Activated CD4-positive, alpha-beta T cell treated with anti-CD3 and anti-CD28 coated beads, Interleukin-2, amount 10 ng/mL, durations not matched to agents 24 days and 14 days (primary cell): ENCODE results near the gene IGFBP2. TPM values are rescaled to one million over a fixed set of nuclear protein-coding genes. Genes with fewer than 3 reads are reported as not detected.

ENCODE experiments used
- DNase-seq: peaks from one replicate; pipeline ENCODE4 v3.0.0; 2022
- H3K27ac Mint-ChIP-seq: one replicate; pipeline ENCODE4 v1.8.0; 2022; ENCODE audit warnings: mild to moderate bottlenecking, mixed read lengths
- H3K27me3 Mint-ChIP-seq: one replicate; pipeline ENCODE4 v1.8.0; 2022; ENCODE audit warnings: mixed read lengths
- H3K36me3 Mint-ChIP-seq: one replicate; pipeline ENCODE4 v1.8.0; 2022; ENCODE audit warnings: low read depth, mild to moderate bottlenecking, mixed read lengths
- H3K4me1 Mint-ChIP-seq: one replicate; pipeline ENCODE4 v1.8.0; 2021; ENCODE audit warnings: mixed read lengths
- H3K4me3 Mint-ChIP-seq: one replicate; pipeline ENCODE4 v1.8.0; 2022; ENCODE audit warnings: mild to moderate bottlenecking, moderate library complexity, mixed read lengths
- H3K9me3 Mint-ChIP-seq: one replicate; pipeline ENCODE4 v1.8.0; 2021; ENCODE audit warnings: mixed read lengths
- intact Hi-C: fragments of 100-400 bp; cut with micrococcal nuclease; formaldehyde crosslinking; loops from one replicate; pipeline ENCODE4 v1.15.1; 2023
- total RNA-seq: library from RNA; stranded (reverse); gene quantifications from 2 replicates; pipeline ENCODE4 v1.2.3, GENCODE V29; 2022

Gene IGFBP2
- total RNA-seq, 1 donor from 2014 or later, result 42.4 TPM

- peaks cover 18% of the 10 kb centered on the region for H3K4me1 Mint-ChIP-seq
- DNase-seq, result no peak
- H3K36me3 Mint-ChIP-seq, result no peaks in the 10 kb centered on the region
- H3K27me3 Mint-ChIP-seq, result peaks cover 65% of the 10 kb centered on the region
- peak overlapping the region; percentile 89 for H3K4me3 Mint-ChIP-seq
- intact Hi-C loops, result loop anchor here (5.0 kb wide), 3 partner anchors 162 to 1062 kb away; no protein-coding TSS in a partner anchor
- no peaks in the 10 kb centered on the region for H3K9me3 Mint-ChIP-seq
- H3K27ac Mint-ChIP-seq, result no peak overlapping the region
Observed at GRCh38 chr2:216694826-216695217, 61.6 kb downstream of the IGFBP2 start.

DNA sequence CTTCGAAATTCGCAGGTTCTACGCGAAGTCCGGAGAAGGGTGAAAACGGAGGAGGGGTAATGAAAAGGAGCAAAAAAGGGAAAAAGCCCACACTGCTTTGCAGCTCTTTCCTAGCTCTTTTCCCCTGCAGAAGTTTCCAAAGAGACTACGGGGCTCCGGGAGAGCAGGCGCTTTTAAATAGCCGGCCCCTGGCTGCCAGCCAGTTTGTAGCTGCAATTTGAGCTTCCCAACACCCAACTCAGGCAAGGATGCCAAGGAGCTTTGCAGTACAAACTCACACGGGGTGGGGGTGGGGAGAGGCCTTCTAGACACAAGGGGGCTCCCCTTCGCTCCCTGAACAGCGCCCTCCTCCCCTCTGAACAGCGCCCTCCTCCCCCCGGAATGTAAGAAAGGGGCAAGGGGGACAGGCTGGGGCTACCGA lies 62.2 kb downstream of the IGFBP2 start, which contains the start of gene IGFBP5:
Gene IGFBP5, minus strand, starts transcription at position 149 of the 421 bp plus-strand sequence. CDS start 774 bp downstream, outside the sequence.
- intact Hi-C loops, result loop anchor here (5.0 kb wide), 1 partner anchor 1017 kb away; no protein-coding TSS in a partner anchor
- H3K4me1 Mint-ChIP-seq, result peaks cover 18% of the 10 kb centered on the region

DNA sequence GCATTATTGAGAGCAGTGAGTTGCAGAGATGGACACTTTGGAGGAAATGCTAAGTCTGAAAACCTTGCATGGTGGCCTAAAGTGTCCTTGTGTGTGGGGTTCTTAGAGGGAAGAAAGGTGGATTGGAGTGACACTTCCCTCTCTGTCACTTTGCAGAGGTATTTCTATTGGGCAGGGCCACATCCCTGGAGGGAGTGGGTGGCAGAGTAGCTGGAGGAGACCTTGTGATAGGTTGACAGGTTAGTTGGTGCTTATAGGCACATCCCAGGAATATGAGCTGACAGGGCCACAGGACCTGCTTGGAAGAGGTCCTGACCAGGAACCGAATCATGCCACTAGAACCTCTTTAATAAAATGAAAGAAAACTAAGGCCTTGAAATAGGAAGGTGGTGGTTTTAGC lies 63.1 kb downstream of the IGFBP2 start:
- H3K9me3 Mint-ChIP-seq, result no peaks in the 10 kb centered on the region
- H3K27ac Mint-ChIP-seq, result no peak overlapping the region
- intact Hi-C loops, result loop anchor here (5.0 kb wide), 1 partner anchor 1016 kb away; no protein-coding TSS in a partner anchor
- H3K36me3 Mint-ChIP-seq, result no peaks in the 10 kb centered on the region
- H3K4me3 Mint-ChIP-seq, result no peak overlapping the region
- peaks cover 15% of the 10 kb centered on the region for H3K4me1 Mint-ChIP-seq
- peaks cover 55% of the 10 kb centered on the region for H3K27me3 Mint-ChIP-seq
- no peak for DNase-seq

More for the DNA sequence above, 62.2 kb downstream of the IGFBP2 start, which contains the start of gene IGFBP5:
- Mint-ChIP-seq H3K9me3 (no peaks in the 10 kb centered on the region), H3K36me3 (no peaks in the 10 kb centered on the region), H3K4me3 (peak within 1 kb of the TSS; percentile 89), H3K27me3 (peaks cover 61% of the 10 kb centered on the region), H3K27ac (no peak within 1 kb of the TSS)
- DNase-seq, result no peak

- no peak overlapping the region for H3K27ac Mint-ChIP-seq
- H3K4me3 Mint-ChIP-seq, result no peak overlapping the region
- no peaks in the 10 kb centered on the region for H3K9me3 Mint-ChIP-seq
- peaks cover 13% of the 10 kb centered on the region for H3K4me1 Mint-ChIP-seq
- peaks cover 54% of the 10 kb centered on the region for H3K27me3 Mint-ChIP-seq
- intact Hi-C loops, result loop anchor here (5.0 kb wide), 1 partner anchor 1015 kb away; no protein-coding TSS in a partner anchor
- DNase-seq, result no peak
- no peaks in the 10 kb centered on the region for H3K36me3 Mint-ChIP-seq
Observed at GRCh38 chr2:216696751-216697560, 63.7 kb downstream of the IGFBP2 start.

GRCh38 chr2:216698293-216698692 lies 65.1 kb downstream of the IGFBP2 start:
- intact Hi-C loops, result loop anchor here (1.0 to 5.0 kb wide), 3 partner anchors 468 to 1014 kb away; no protein-coding TSS in a partner anchor
- no peak overlapping the region for H3K4me3 Mint-ChIP-seq
- no peak for DNase-seq
- H3K36me3 Mint-ChIP-seq, result no peaks in the 10 kb centered on the region
- no peak overlapping the region for H3K27ac Mint-ChIP-seq
- H3K4me1 Mint-ChIP-seq, result peaks cover 6% of the 10 kb centered on the region
- peaks cover 49% of the 10 kb centered on the region for H3K27me3 Mint-ChIP-seq
- no peaks in the 10 kb centered on the region for H3K9me3 Mint-ChIP-seq

DNA sequence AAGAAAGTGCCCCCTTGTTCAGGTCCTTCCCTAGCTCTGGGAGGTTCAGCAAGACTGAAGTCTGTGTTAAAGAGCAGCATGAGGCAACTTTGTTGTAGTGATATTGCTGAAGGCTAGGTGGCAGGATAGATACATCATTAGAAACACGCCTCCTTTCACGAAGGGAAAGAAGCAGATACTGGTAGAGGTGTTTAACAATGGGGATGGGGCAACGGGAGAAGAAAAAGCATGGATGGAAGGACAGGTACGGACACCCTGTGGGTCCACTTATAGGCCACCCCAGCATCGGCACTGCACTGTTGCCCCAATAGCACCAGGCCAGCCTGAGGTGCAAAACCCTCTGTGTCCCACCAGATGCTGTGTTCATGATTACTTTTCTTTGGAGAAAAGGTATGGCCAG lies 65.7 kb downstream of the IGFBP2 start:
- peak; percentile 77 for DNase-seq
- Mint-ChIP-seq H3K9me3 (no peaks in the 10 kb centered on the region), H3K27ac (no peak overlapping the region), H3K4me3 (no peak overlapping the region), H3K27me3 (peaks cover 45% of the 10 kb centered on the region), H3K36me3 (no peaks in the 10 kb centered on the region), H3K4me1 (peaks cover 4% of the 10 kb centered on the region)
- intact Hi-C loops, result loop anchor here (1.0 to 5.0 kb wide), 3 partner anchors 467 to 1013 kb away; no protein-coding TSS in a partner anchor

DNA sequence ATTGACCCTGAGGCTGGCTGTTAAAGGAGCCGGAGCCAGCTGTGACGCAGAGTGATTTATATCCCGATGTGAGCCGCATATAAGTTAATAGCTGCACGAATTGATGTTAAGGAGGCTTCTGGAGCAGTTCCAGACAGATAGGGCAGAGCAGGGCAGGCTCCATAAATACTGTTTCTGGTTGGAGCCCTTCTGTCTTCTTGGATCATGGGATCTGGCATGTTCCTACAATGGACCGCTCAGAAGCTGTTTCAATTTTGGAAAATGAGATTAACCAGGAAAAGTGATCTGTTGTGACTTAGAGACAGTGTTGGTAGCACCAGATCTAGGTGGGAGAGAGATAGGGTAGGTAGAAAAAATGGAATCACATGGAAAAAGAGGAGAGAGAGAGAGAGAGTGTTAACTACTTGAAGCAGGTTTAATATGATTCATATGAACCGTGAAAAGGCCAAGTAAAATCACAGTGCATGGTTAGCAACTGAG lies 66.9 kb downstream of the IGFBP2 start:
- H3K9me3 Mint-ChIP-seq, result no peaks in the 10 kb centered on the region
- no peak overlapping the region for H3K27ac Mint-ChIP-seq
- no peak overlapping the region for H3K4me3 Mint-ChIP-seq
- no peaks in the 10 kb centered on the region for H3K36me3 Mint-ChIP-seq
- no peak for DNase-seq
- H3K27me3 Mint-ChIP-seq, result peaks cover 35% of the 10 kb centered on the region
- no peaks in the 10 kb centered on the region for H3K4me1 Mint-ChIP-seq
- intact Hi-C loops, result no loop called here

- no peak overlapping the region for H3K27ac Mint-ChIP-seq
Observed at GRCh38 chr2:216700781-216701180, 67.6 kb downstream of the IGFBP2 start.

GRCh38 chr2:216701544-216701943 lies 68.3 kb downstream of the IGFBP2 start:
- Mint-ChIP-seq H3K27ac (no peak overlapping the region), H3K4me1 (no peaks in the 10 kb centered on the region), H3K36me3 (no peaks in the 10 kb centered on the region), H3K4me3 (no peak overlapping the region), H3K27me3 (peaks cover 24% of the 10 kb centered on the region), H3K9me3 (no peaks in the 10 kb centered on the region)
- intact Hi-C loops, result no loop called here
- no peak for DNase-seq

More at GRCh38 chr2:216700781-216701180, 67.6 kb downstream of the IGFBP2 start:
- DNase-seq, result no peak
- Mint-ChIP-seq H3K4me3 (no peak overlapping the region), H3K27me3 (peaks cover 31% of the 10 kb centered on the region), H3K9me3 (no peaks in the 10 kb centered on the region), H3K4me1 (no peaks in the 10 kb centered on the region), H3K36me3 (no peaks in the 10 kb centered on the region)
- intact Hi-C loops, result no loop called here

- no peaks in the 10 kb centered on the region for H3K9me3 Mint-ChIP-seq
- no peaks in the 10 kb centered on the region for H3K36me3 Mint-ChIP-seq
- no peak overlapping the region for H3K4me3 Mint-ChIP-seq
- no peak for DNase-seq
- H3K4me1 Mint-ChIP-seq, result no peaks in the 10 kb centered on the region
- no peak overlapping the region for H3K27ac Mint-ChIP-seq
- H3K27me3 Mint-ChIP-seq, result peaks cover 12% of the 10 kb centered on the region
- intact Hi-C loops, result no loop called here
Observed at GRCh38 chr2:216702756-216703155, 69.5 kb downstream of the IGFBP2 start.

DNA sequence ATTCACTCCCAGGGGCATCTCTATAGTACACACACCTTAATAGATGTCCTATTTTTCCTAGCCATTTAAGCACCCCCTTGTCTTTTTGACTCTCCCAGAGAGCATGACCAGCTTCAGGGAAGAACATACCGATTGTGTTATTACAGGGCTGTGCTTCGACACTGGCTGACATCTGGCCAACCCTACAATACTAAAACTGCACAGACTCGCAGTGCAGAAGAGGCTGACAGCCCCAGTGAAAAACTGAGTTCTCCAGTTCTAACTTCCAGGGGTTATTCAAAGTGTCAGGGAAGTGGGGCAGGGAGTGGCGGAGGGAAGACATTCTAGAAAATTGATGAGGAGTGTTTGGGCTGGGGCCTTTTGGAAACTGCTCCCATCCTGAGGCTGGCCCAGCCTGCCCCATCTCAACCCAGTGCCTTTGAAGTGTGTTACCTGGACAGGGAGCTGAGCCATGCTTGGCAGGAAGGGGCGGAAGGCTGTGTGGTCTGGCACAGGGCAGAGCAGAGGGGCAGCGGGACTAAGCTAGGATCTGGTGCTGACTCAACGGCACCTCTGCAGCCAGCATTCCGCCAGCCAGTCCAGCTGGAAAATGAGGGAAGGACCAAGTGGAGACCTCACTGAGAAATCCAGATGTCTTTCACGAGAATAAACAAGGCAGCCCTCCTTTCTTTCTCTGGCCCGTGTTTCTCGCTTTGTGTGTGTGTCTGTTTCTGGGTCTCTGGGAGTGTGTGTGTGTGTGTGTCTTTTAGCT lies 77.5 kb downstream of the IGFBP2 start:
- Mint-ChIP-seq H3K4me3 (no peak overlapping the region), H3K4me1 (no peaks in the 10 kb centered on the region), H3K27ac (no peak overlapping the region), H3K9me3 (no peaks in the 10 kb centered on the region), H3K27me3 (peaks cover 2% of the 10 kb centered on the region), H3K36me3 (no peaks in the 10 kb centered on the region)
- DNase-seq, result no peak
- intact Hi-C loops, result no loop called here

GRCh38 chr2:216711348-216711747 lies 78.1 kb downstream of the IGFBP2 start:
- no peaks in the 10 kb centered on the region for H3K4me1 Mint-ChIP-seq
- no peaks in the 10 kb centered on the region for H3K9me3 Mint-ChIP-seq
- intact Hi-C loops, result no loop called here
- H3K4me3 Mint-ChIP-seq, result no peak overlapping the region
- peaks cover 2% of the 10 kb centered on the region for H3K27me3 Mint-ChIP-seq
- H3K27ac Mint-ChIP-seq, result no peak overlapping the region
- DNase-seq, result no peak
- H3K36me3 Mint-ChIP-seq, result no peaks in the 10 kb centered on the region

DNA sequence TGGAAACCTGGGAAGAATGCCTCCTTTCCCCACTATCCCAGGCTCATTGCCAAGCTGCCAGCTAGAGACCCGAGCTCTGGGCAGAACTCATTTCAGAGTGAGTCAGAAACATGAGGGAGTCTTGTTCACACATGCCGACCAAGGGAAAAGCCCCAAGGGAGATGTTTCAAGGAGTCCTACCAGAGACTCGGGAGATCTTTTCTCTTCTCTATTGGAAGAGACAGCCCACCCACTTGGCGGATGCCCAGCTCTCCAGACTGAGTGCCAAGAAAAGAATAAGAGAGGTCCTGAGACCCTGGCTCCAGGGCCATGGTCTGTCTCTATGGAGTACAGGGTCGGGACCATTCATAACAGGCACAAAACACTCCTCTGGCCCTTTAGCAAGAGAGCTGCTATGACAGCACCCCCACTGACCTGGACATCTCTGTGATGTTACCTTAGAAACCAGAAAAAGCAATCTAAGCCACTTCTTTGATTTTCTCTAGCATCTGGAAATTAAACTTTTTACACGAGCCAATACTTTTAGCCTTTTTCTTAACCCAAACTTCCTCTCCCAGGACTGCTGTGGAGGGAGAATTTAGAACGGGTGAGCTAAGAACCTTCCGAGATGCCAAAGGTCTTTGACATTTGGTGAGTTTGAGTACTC lies 80.6 kb downstream of the IGFBP2 start:
- DNase-seq, result no peak
- no peak overlapping the region for H3K4me3 Mint-ChIP-seq
- H3K9me3 Mint-ChIP-seq, result no peaks in the 10 kb centered on the region
- no peaks in the 10 kb centered on the region for H3K36me3 Mint-ChIP-seq
- H3K27ac Mint-ChIP-seq, result no peak overlapping the region
- peaks cover 2% of the 10 kb centered on the region for H3K27me3 Mint-ChIP-seq
- H3K4me1 Mint-ChIP-seq, result no peaks in the 10 kb centered on the region
- intact Hi-C loops, result no loop called here
